HG02798 (cell line): Measurements from ENCODE around the gene HGFAC.
"Not testable (repeated sequence)": the region's sequence is repeated elsewhere in the genome, so short reads cannot be mapped to it uniquely, and the experiment has no call there.

Experiments
- ATAC-seq: cut with Tn5 transposase; IDR thresholded peaks from one replicate; pipeline ENCODE4 v1.9.1; 2021; ENCODE audit warnings: mild to moderate bottlenecking; ENCODE audit not compliant: unreplicated experiment, poor library complexity

The HGFAC gene

GRCh38 chr4:3458371-3458770 is 16.6 kb downstream of the HGFAC start:
- ATAC-seq, result no peak

GRCh38 chr4:3459156-3459555 is 17.4 kb downstream of the HGFAC start:
- ATAC-seq, result not testable (repeated sequence)

GRCh38 chr4:3460926-3461325 is 19.2 kb downstream of the HGFAC start:
- no peak for ATAC-seq

- no peak for ATAC-seq
Measured at GRCh38 chr4:3461515-3462291, 19.9 kb downstream of the HGFAC start.

- ATAC-seq, result no peak
Measured at GRCh38 chr4:3462321-3462789, 20.6 kb downstream of the HGFAC start.

- ATAC-seq, result no peak
Measured at GRCh38 chr4:3462790-3463415, 21.1 kb downstream of the HGFAC start, which contains the start of gene DOK7. TSS of gene DOK7 (plus strand) at chr4:3463306. CDS start at chr4:3463376, 70 bp downstream.

GRCh38 chr4:3463556-3464348 is 22.0 kb downstream of the HGFAC start:
- ATAC-seq, result no peak

GRCh38 chr4:3464349-3464905 is 22.7 kb downstream of the HGFAC start:
- ATAC-seq, result no peak

- no peak for ATAC-seq
Measured at GRCh38 chr4:3464911-3465697, 23.3 kb downstream of the HGFAC start.

- ATAC-seq, result no peak
Measured at GRCh38 chr4:3465698-3466671, 24.2 kb downstream of the HGFAC start.

- no peak for ATAC-seq
Measured at GRCh38 chr4:3466691-3467600, 25.2 kb downstream of the HGFAC start.

- ATAC-seq, result no peak
Measured at GRCh38 chr4:3467601-3468031, 25.8 kb downstream of the HGFAC start.

- no peak for ATAC-seq
Measured at GRCh38 chr4:3468154-3468553, 26.4 kb downstream of the HGFAC start.

- no peak for ATAC-seq
Measured at GRCh38 chr4:3468804-3469203, 27.0 kb downstream of the HGFAC start.

GRCh38 chr4:3469386-3470243 is 27.8 kb downstream of the HGFAC start:
- no peak for ATAC-seq

- ATAC-seq, result no peak
Measured at GRCh38 chr4:3470244-3471097, 28.7 kb downstream of the HGFAC start.
